SU-DHL-6 (cell line): Measurements from ENCODE around the gene DNAJB4.

Experiments
- EZH2phosphoT487 ChIP-seq: fragments of 200-600 bp; sonication (generic), shearing (Covaris generic); conservative IDR thresholded peaks from 2 replicates; pipeline ENCODE4 v1.6.1; 2018; ENCODE audit warnings: mild to moderate bottlenecking, antibody characterized with exemption, low read length, moderate library complexity, mixed read lengths
- TF ChIP-seq, protein P1 (sequence below): fragments of 200-600 bp; sonication (generic); IDR thresholded peaks from one replicate; pipeline ENCODE4 v1.5.1; 2017; ENCODE audit warnings: antibody characterized with exemption, mild to moderate bottlenecking, low read length, moderate library complexity; ENCODE audit not compliant: insufficient read depth, poor library complexity, severe bottlenecking

DNA sequence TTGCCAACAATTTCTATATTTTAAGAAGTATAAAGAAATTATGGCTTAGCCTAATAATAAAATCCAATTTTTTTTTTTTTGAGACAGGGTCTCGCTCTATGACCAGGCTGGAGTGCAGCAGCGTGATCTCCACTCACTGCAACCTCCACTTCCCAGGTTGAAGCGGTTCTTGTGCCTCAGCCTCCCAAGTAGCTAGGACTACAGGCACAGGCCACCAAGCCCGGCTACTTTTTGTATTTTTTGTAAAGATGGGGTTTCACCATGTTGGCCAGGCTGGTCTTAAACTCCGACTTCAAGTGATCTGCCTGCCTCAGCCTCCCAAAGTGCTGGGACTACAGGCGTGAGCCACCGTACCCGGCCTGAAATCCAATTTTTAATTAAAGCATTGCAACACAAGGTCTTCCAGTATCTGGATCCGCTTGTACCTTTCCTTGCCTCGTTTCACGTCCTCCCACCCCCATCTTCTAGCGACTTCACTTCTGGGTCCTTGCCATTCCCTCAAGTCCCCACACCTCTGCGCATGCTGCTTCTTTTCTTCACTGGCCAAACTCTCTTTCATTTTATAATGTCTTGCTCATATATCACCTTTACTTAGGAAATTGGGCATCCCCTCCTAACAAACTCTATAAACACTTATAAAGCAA, 28.2 kb upstream of the DNAJB4 start:
- TF ChIP-seq, protein P1, sequence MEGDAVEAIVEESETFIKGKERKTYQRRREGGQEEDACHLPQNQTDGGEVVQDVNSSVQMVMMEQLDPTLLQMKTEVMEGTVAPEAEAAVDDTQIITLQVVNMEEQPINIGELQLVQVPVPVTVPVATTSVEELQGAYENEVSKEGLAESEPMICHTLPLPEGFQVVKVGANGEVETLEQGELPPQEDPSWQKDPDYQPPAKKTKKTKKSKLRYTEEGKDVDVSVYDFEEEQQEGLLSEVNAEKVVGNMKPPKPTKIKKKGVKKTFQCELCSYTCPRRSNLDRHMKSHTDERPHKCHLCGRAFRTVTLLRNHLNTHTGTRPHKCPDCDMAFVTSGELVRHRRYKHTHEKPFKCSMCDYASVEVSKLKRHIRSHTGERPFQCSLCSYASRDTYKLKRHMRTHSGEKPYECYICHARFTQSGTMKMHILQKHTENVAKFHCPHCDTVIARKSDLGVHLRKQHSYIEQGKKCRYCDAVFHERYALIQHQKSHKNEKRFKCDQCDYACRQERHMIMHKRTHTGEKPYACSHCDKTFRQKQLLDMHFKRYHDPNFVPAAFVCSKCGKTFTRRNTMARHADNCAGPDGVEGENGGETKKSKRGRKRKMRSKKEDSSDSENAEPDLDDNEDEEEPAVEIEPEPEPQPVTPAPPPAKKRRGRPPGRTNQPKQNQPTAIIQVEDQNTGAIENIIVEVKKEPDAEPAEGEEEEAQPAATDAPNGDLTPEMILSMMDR, result no peak
- TF ChIP-seq EZH2phosphoT487, result no peak
